Parietal lobe (tissue), 1 donor: ENCODE measurements around the gene GTF3C1. TPM values are rescaled to one million over a fixed set of nuclear protein-coding genes. Genes with fewer than 3 reads are reported as not detected.

Experiments used
- total RNA-seq: library from RNA; depleted of rRNA; stranded (reverse); fragments of >200 nt; gene quantifications from one replicate; pipeline ENCODE4 v1.2.3, GENCODE V29; 2014

The GTF3C1 gene
- 84.2 TPM for total RNA-seq

GRCh38 chr16:27549746-27550581, at the start of gene GTF3C1, which contains the start of gene KATNIP:
Gene GTF3C1, minus strand, starts transcription at chr16:27549913. Its CDS starts 23 bp downstream, at chr16:27549890.
Gene KATNIP, plus strand, starts transcription at chr16:27550144. Its CDS starts 27 bp downstream, at chr16:27550171.

Other genes with a start within 250 kb of the GTF3C1 start
- gene IL4R, start 235.9 kb downstream of the GTF3C1 start, total RNA-seq = 3.4 TPM
- gene IL21R, start 147.7 kb downstream of the GTF3C1 start, total RNA-seq = not detected
- 41.0 TPM for gene KATNIP, start 231 bp upstream of the GTF3C1 start, total RNA-seq